GM13977 (cell line): ENCODE measurements around the gene OR5A2.
"Not testable (repeated sequence)": the region's sequence is repeated elsewhere in the genome, so short reads cannot be mapped to it uniquely, and the experiment has no call there.

Source experiments
- DNase-seq: peaks from one replicate; pipeline ENCODE4 v3.0.0; 2012; ENCODE audit warnings: low spot score
- CTCF ChIP-seq: IDR thresholded peaks from 2 replicates; pipeline ENCODE4 v1.5.1; 2012; ENCODE audit warnings: mild to moderate bottlenecking, control low read depth; ENCODE audit not compliant: insufficient read depth; ENCODE audit errors: extremely low read depth, missing control alignments
- in situ Hi-C: fragments of 300-500 bp; cut with MboI; formaldehyde crosslinking; loops from one replicate; pipeline ENCODE4 v1.12.0; 2022; ENCODE audit warnings: low sequenced_read_pairs, low pct_unique_long_range_greater_than_20kb, mixed read lengths, inconsistent platforms; ENCODE audit not compliant: unreplicated experiment

Gene OR5A2

GRCh38 chr11:59448484-59448883, 22.3 kb upstream of the OR5A2 start:
- no peak for TF ChIP-seq CTCF
- no peak for DNase-seq
- in situ Hi-C loops, result no loop called here

- in situ Hi-C loops, DNase-seq: not testable (repeated sequence)
These were observed 19.4 kb upstream of the OR5A2 start for GRCh38 chr11:59445624-59446023.

GRCh38 chr11:59437770-59438169, 11.6 kb upstream of the OR5A2 start:
- no peak for DNase-seq
- TF ChIP-seq CTCF, result no peak
- in situ Hi-C loops, result no loop called here

- in situ Hi-C loops, result no loop called here
- no peak for DNase-seq
- no peak for TF ChIP-seq CTCF
These were observed 10.0 kb upstream of the OR5A2 start, which contains the start of gene OR5A1 for GRCh38 chr11:59436169-59436568. OR5A1 (plus strand) TSS chr11:59436469; CDS start chr11:59443169, 6,700 bp downstream.

GRCh38 chr11:59429924-59430516, 3.8 kb upstream of the OR5A2 start:
- peak; percentile 66 for TF ChIP-seq CTCF
- in situ Hi-C loops, result loop anchor here (5.0 kb wide), 1 partner anchor 258 kb away; the partner anchor contains the start of gene DTX4
- DNase-seq, result peak; percentile 57

GRCh38 chr11:59427068-59427382, 812 bp upstream of the OR5A2 start:
- in situ Hi-C loops, result no loop called here
- TF ChIP-seq CTCF, result no peak
- no peak for DNase-seq

- in situ Hi-C loops, result no loop called here
- TF ChIP-seq CTCF, result no peak
- no peak for DNase-seq
These were observed 1.1 kb downstream of the OR5A2 start for GRCh38 chr11:59425131-59425530.
